GM12892 (cell line): ENCODE measurements around the gene SEC23B.

Experiments used
- POLR2A ChIP-seq: IDR thresholded peaks from 2 replicates; pipeline ENCODE4 v1.6.1; 2011; ENCODE audit warnings: low read depth, low read length, control low read depth
- POLR2AphosphoS5 ChIP-seq: IDR thresholded peaks from 2 replicates; pipeline ENCODE4 v1.6.1; 2011; ENCODE audit warnings: low read depth, low read length, control low read depth

DNA sequence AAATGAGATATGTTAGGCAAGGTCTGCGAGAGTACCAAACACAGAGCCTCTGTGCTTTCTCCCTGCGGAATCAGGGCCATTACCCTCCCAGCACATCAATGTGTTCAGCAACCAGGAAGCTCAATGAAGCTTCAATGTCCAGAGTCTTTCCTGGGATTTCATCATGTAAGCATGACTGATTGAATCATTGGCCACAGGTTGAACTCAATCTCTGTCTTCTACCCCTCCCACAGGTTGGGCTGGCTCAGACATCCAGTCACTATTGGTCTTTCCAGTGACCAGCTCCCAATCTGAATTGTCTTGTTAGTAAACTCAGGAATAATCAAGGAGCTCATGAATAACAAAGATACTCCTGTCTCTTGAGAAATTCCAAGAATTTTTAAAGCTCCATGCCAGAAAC is 77.4 kb downstream of the SEC23B start:
- no peak for TF ChIP-seq POLR2A
- no peak for TF ChIP-seq POLR2AphosphoS5
